22Rv1 (cell line): ENCODE data around the gene PADI1.

ENCODE experiments used
- ZFX ChIP-seq: fragments of 450-650 bp; IDR thresholded peaks from 2 replicates; pipeline ENCODE4 v1.6.1; 2017; ENCODE audit warnings: antibody characterized with exemption, borderline replicate concordance
- TF ChIP-seq, protein P1 (sequence below): fragments of 450-650 bp; IDR thresholded peaks from 2 replicates; pipeline ENCODE4 v1.5.1; 2017; ENCODE audit warnings: mild to moderate bottlenecking

DNA sequence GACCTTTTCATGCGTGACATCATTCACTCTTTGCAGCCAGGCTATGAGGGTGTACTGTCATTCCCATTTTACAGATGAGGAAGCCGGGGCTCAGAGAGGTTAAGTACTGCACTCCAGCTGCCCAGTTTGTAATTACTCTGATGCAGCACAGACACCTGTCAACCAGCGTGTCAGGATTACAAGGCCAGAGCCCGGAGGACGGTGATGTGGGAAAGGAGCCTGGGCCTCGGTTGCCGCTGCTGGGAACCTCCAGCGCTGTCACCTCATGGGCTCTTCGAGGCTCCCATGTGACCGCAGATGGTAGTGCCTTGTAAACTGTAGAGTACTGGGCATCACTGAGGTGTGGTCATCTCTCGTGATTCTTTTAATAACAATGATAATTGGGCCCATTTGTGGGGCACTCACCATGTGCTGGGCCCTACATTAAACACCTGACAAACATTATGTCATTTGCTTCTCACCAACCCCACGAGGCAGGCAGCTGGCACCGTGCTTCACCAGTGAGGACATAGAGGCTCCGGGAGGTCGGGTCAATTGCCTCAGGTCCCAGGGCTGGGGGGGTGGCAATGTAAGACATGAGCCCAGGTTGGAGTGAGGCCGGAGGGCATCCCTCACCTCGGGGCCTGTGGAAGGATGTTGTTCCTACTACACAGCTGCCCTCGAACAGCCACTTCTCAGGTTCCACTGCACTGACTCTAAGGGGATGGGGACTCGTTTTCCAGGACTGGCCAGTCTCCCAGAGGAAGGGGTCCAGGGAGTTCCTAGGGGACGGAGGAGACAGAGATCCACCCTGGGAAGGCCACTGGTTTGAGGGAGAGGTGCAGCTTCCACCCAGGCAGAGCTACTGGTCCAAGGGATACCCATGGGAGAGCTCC is 42.8 kb upstream of the PADI1 start:
- TF ChIP-seq, protein P1, sequence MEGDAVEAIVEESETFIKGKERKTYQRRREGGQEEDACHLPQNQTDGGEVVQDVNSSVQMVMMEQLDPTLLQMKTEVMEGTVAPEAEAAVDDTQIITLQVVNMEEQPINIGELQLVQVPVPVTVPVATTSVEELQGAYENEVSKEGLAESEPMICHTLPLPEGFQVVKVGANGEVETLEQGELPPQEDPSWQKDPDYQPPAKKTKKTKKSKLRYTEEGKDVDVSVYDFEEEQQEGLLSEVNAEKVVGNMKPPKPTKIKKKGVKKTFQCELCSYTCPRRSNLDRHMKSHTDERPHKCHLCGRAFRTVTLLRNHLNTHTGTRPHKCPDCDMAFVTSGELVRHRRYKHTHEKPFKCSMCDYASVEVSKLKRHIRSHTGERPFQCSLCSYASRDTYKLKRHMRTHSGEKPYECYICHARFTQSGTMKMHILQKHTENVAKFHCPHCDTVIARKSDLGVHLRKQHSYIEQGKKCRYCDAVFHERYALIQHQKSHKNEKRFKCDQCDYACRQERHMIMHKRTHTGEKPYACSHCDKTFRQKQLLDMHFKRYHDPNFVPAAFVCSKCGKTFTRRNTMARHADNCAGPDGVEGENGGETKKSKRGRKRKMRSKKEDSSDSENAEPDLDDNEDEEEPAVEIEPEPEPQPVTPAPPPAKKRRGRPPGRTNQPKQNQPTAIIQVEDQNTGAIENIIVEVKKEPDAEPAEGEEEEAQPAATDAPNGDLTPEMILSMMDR: no peak
- TF ChIP-seq ZFX: no peak
